ENCODE measurements around the gene GGA3. TPM values are rescaled to one million over a fixed set of nuclear protein-coding genes. Genes with fewer than 3 reads are reported as not detected.
"Not testable (repeated sequence)": the region's sequence is repeated elsewhere in the genome, so short reads cannot be mapped to it uniquely, and the experiment has no call there.

GGA3 gene
- total RNA-seq, 4 donors from 2014 or later, result 14.6 to 31.4 (median 21.2) TPM

DNA sequence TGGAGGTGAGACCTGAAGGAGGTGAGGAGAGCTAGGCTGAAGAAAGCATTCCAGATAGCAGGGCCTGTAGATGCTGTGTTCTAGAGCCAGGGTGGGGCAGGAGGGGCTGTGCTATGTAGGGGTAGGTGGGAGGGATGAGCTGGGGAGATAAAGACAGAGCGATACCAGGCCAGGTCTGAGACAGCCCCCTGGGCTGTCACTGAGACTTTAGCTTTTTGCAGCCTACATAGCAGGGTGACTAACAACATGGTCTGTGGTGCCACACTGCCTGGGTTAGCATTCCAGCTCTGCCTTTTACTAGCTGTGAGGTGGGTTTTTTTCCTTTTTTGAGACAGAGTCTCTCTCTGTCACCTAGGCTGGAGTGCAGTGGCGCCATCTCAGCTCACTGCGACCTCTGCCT is 41.6 kb downstream of the GGA3 start:
- Histone ChIP-seq H3K9me3 (no peaks in the 10 kb centered on the region), H3K27me3 (no peaks in the 10 kb centered on the region), H3K36me3 (peaks cover 57 to 99% (median 91%) of the 10 kb centered on the region in 4 donors), H3K4me1 (no peaks in the 10 kb centered on the region), H3K27ac (replicated peaks in 1 of 4) (no peak overlapping the region), H3K4me3 (no peak overlapping the region)
- DNase-seq (ENCODE audit: extremely low spot score), result no peak
- intact Hi-C loops (cut with DNase I), result no loop called here
- WGBS, result 95% methylated on average over 3 of the region's 3 CpGs
- TF ChIP-seq EP300 (IDR thresholded peaks at IDR 0.05) (no peak), POLR2A (IDR thresholded peaks at IDR 0.05; ENCODE audit: low read depth) (no peak), POLR2AphosphoS5 (IDR thresholded peaks at IDR 0.05) (no peak)
- TF ChIP-seq, protein P1, sequence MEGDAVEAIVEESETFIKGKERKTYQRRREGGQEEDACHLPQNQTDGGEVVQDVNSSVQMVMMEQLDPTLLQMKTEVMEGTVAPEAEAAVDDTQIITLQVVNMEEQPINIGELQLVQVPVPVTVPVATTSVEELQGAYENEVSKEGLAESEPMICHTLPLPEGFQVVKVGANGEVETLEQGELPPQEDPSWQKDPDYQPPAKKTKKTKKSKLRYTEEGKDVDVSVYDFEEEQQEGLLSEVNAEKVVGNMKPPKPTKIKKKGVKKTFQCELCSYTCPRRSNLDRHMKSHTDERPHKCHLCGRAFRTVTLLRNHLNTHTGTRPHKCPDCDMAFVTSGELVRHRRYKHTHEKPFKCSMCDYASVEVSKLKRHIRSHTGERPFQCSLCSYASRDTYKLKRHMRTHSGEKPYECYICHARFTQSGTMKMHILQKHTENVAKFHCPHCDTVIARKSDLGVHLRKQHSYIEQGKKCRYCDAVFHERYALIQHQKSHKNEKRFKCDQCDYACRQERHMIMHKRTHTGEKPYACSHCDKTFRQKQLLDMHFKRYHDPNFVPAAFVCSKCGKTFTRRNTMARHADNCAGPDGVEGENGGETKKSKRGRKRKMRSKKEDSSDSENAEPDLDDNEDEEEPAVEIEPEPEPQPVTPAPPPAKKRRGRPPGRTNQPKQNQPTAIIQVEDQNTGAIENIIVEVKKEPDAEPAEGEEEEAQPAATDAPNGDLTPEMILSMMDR (IDR thresholded peaks at IDR 0.05), result no peak

DNA sequence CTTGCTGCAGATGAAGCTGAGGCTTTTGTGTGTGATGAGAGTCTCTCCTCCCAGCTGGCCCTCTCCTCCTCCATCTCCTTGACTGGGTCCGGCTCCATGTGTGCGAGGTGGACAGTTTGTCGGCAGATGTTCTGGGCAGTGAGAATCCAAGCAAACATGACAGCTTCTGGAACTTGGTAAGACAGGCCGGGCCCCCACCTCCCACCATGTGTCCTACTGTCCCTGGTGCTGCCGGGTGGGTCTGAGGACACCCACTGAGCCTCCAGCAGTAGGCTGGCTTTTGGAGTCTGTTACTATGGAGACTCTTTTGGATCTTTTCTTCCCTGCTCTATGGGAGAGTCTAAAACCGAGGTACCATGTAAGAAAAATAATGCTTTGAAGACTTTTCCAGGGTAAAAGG is 43.3 kb downstream of the GGA3 start:
- no peak for DNase-seq (ENCODE audit: extremely low spot score)
- Histone ChIP-seq H3K4me3 (no peak overlapping the region), H3K4me1 (no peaks in the 10 kb centered on the region), H3K27me3 (no peaks in the 10 kb centered on the region), H3K9me3 (no peaks in the 10 kb centered on the region), H3K27ac (replicated peaks in 1 of 4) (no peak overlapping the region), H3K36me3 (peaks cover 66 to 99% (median 93%) of the 10 kb centered on the region in 4 donors)
- TF ChIP-seq POLR2AphosphoS5 (IDR thresholded peaks at IDR 0.05), result no peak
- TF ChIP-seq, protein P1 (IDR thresholded peaks at IDR 0.05), result no peak
- TF ChIP-seq POLR2A (IDR thresholded peaks at IDR 0.05; ENCODE audit: low read depth), result no peak
- no peak for TF ChIP-seq EP300 (IDR thresholded peaks at IDR 0.05)
- intact Hi-C loops (cut with DNase I), result no loop called here
- 84% methylated on average over 6 of the region's 6 CpGs for WGBS

- H3K36me3 ChIP-seq, result peaks cover 38 to 58% (median 48%) of the 10 kb centered on the region in 4 donors
- intact Hi-C loops (cut with DNase I), result no loop called here
These were observed 52.3 kb downstream of the GGA3 start for GRCh38 chr17:75209061-75209460.

DNA sequence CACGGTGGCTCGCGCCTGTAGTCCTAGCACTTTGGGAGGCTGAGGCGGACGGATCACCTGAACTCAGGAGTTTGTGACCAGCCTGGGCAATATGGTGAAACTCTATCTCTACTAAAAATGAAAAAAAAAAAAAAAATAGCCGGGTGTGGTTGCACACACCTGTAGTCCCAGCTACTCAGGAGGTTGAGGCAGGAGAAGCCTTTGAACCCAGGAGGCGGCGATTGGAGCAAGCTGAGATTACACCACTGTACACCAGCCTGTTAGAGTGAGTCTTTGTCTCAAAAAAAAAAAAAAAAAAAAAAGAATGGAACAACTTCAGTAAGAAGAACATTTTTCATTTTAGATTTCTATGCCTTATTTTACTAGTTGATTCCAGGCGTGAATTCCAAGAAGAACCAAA is 53.2 kb downstream of the GGA3 start:
- WGBS, result 89% methylated on average over 9 of the region's 9 CpGs
- Histone ChIP-seq H3K9me3 (no peaks in the 10 kb centered on the region), H3K4me3 (no peak overlapping the region), H3K27me3 (no peaks in the 10 kb centered on the region), H3K36me3 (peaks cover 29 to 49% (median 39%) of the 10 kb centered on the region in 4 donors), H3K4me1 (peaks cover 19 to 36% (median 28%) of the 10 kb centered on the region in 4 donors), H3K27ac (replicated peaks in 1 of 4) (no peak overlapping the region)
- TF ChIP-seq EP300 (IDR thresholded peaks at IDR 0.05), result no peak
- no peak for TF ChIP-seq POLR2A (IDR thresholded peaks at IDR 0.05; ENCODE audit: low read depth)
- TF ChIP-seq POLR2AphosphoS5 (IDR thresholded peaks at IDR 0.05), result no peak
- TF ChIP-seq, protein P1 (IDR thresholded peaks at IDR 0.05), result no peak
- intact Hi-C loops (cut with DNase I), result no loop called here
- no peak for DNase-seq (ENCODE audit: extremely low spot score)

More at GRCh38 chr17:75209061-75209460, 52.3 kb downstream of the GGA3 start:
- H3K4me3 ChIP-seq, result no peak overlapping the region
- 83% methylated on average over 3 of the region's 3 CpGs for WGBS
- TF ChIP-seq EP300 (IDR thresholded peaks at IDR 0.05), result no peak
- no peak for TF ChIP-seq POLR2A (IDR thresholded peaks at IDR 0.05; ENCODE audit: low read depth)
- H3K27me3 ChIP-seq, result no peaks in the 10 kb centered on the region
- no peak overlapping the region for H3K27ac ChIP-seq (replicated peaks in 1 of 4)
- no peak for DNase-seq (ENCODE audit: extremely low spot score)
- H3K4me1 ChIP-seq, result peaks cover 19 to 36% (median 28%) of the 10 kb centered on the region in 4 donors
- H3K9me3 ChIP-seq, result no peaks in the 10 kb centered on the region

DNA sequence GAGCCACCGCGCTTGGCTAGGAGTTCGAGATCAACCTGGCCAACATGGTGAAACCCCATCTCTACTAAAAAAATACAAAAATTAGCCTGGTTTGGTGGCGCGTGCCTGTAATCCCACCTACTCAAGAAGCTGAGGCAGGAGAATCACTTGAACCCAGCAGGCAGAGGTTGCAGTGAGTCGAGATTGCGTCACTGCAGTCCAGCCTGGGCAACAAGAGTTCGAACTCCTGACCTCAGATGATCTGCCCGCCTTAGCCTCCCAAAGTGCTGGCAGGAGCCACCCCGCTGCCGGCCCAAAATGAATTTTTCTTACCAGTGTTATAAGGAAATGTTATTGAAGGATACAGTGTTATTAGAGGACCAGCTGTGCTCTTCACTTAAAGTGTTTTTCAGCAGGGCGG is 53.6 kb downstream of the GGA3 start:
- Histone ChIP-seq H3K4me3 (no peak overlapping the region), H3K27ac (replicated peaks in 1 of 4) (no peak overlapping the region), H3K4me1 (peaks cover 19 to 36% (median 28%) of the 10 kb centered on the region in 4 donors), H3K36me3 (peaks cover 26 to 45% (median 35%) of the 10 kb centered on the region in 4 donors), H3K27me3 (no peaks in the 10 kb centered on the region), H3K9me3 (no peaks in the 10 kb centered on the region)
- WGBS, result 89% methylated on average over 9 of the region's 12 CpGs
- no peak for TF ChIP-seq EP300 (IDR thresholded peaks at IDR 0.05)
- no peak for TF ChIP-seq POLR2AphosphoS5 (IDR thresholded peaks at IDR 0.05)
- no peak for TF ChIP-seq POLR2A (IDR thresholded peaks at IDR 0.05; ENCODE audit: low read depth)
- TF ChIP-seq, protein P1 (IDR thresholded peaks at IDR 0.05), result no peak
- intact Hi-C loops (cut with DNase I), result no loop called here
- no peak for DNase-seq (ENCODE audit: extremely low spot score)

- Histone ChIP-seq H3K4me3 (peak overlapping the region in 3 of 4 donors; percentile 75 to 91 (median 88)), H3K36me3 (peaks cover 21 to 37% (median 29%) of the 10 kb centered on the region in 4 donors), H3K4me1 (peaks cover 19 to 36% (median 28%) of the 10 kb centered on the region in 4 donors)
- DNase-seq (ENCODE audit: extremely low spot score); intact Hi-C loops (cut with DNase I); H3K27ac ChIP-seq (replicated peaks in 1 of 4); H3K27me3 ChIP-seq; H3K9me3 ChIP-seq: not testable (repeated sequence)
- WGBS, result 81% methylated on average over 8 of the region's 8 CpGs
These were observed 54.4 kb downstream of the GGA3 start for GRCh38 chr17:75207050-75207407.

All from esophagus muscularis mucosa (tissue), 4 donors.